ENCODE data around the gene TRIM66.
"Not testable (repeated sequence)": the region's sequence is repeated elsewhere in the genome, so short reads cannot be mapped to it uniquely, and the experiment has no call there.

Gene TRIM66

DNA sequence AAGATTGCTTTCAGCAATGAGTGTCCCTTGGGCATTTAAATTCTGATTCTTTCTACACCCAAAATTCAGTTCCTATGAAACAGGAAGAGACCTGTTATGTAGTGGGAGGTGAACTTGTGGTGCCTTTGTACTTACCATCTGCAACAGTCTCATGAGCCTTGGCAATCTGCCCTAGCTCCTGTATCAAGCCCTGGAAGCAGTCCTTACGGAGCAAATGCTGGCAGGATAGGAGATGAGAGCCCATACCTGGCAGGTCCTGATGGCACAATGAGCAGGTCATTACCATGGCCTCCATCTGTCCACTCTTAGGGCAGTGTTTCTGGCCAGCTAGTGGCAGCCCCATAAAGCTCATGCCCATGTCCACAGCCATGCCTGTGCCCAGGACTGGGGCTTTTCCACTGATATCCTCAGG is 10.8 kb downstream of the TRIM66 start:
- DNase-seq (ENCODE audit: insufficient read length, low spot score) (peak; percentile 49), FAIRE-seq (no peak)
- TF ChIP-seq POLR2A (IDR thresholded peaks at IDR 0.05; ENCODE audit: low read depth, low read length): no peak

DNA sequence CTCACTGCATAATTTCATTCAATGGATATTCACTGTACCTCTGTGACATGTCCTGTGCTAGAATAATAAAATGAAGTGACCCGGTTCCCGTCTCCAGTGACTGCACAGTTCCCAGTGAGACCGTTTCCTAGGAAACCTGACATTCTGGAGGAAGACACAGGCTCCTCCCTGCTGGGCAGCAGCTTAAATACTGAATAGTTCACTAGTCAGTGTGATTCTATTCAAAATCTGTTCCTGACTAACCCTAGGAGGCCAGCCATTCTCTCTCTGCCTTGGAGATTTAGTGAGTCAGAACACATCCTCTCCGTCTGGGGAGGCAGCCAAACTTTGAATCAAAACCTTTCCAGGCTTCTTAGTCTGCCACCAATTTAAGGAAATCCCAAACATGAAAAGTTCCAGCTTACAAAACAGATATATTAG is 11.3 kb downstream of the TRIM66 start:
- peak; percentile 82 for DNase-seq (ENCODE audit: insufficient read length, low spot score)
- peak; percentile 98 for FAIRE-seq
- no peak for TF ChIP-seq POLR2A (IDR thresholded peaks at IDR 0.05; ENCODE audit: low read depth, low read length)

DNA sequence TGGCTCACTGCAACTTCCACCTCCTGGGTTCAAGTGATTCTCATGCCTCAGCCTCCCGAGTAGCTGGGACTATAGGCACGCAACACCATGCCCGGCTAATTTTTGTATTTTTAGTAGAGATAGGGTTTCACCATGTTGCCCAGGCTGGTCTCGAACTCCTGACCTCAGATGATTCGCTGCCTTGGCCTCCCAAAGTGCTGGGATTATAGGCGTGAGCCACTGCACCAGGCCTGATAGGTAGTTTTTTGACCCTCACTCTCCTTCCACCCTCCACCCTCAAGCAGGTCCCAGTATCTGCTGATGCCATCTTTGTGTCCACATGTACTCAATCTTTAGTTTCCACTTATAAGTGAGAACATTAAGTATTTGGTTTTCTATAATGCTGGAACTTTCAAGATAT is 12.4 kb downstream of the TRIM66 start:
- DNase-seq (ENCODE audit: insufficient read length, low spot score); FAIRE-seq: not testable (repeated sequence)

DNA sequence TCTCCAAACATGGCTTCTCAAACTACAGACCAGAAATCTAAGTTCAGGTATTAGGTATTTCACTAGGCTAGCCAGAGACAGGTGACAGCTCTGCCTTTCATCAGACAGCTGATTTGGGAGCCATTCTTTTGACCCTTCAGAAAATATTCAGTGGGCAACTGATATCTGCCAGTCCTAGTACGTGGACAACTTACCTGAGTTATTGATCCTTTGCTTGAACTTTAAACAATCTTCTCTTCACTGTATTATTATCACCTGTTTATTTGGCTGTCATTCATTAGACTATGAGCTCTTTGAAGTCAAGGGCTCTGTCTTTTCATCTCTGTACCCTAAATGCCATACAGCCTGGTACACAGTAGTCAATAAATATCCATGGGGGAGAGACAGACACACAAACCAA is 17.2 kb downstream of the TRIM66 start:
- TF ChIP-seq POLR2A (IDR thresholded peaks at IDR 0.05; ENCODE audit: low read depth, low read length): no peak
- FAIRE-seq (no peak), DNase-seq (ENCODE audit: insufficient read length, low spot score) (no peak)

DNA sequence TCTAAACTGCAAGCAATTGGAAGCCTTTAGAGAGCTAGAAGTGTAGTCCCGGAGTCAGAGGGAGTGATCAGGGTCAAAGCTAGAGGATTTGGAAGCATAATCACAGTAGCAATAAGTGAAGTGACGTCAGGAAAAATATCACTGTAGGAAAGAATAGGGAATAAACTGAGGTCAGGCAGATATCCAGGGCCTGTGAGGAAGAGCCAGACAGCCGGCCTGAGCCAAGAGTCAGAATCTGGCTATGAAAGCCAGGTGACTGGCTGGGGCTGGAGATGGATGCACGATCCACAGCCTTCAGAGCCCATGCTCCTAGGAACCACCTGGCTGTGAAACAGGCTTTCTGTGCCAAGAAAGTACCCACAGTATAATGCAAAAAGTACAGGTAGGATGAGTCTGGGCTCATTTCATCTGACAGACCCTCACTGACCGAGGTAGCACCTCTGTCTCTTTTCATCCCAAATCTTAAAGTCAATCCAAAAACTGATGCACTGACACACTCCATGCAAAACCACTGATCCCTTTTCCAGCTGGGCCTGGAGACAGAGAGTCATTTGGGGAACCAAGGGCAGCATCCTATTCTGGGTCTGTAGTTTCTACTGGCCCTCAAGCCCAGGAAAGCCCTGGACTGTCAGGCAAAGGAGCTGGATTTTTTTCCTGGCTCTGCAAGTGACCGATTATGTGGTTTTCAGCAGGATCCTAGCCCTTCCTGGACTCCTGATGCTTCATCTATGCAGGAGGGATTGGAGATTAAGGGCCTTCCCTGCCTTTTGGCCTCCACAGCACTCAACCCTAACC is 21.3 kb downstream of the TRIM66 start:
- FAIRE-seq: no peak
- DNase-seq (ENCODE audit: insufficient read length, low spot score): no peak
- no peak for TF ChIP-seq POLR2A (IDR thresholded peaks at IDR 0.05; ENCODE audit: low read depth, low read length)

GRCh38 chr11:8658321-8659057 is 24.0 kb downstream of the TRIM66 start:
- DNase-seq (ENCODE audit: insufficient read length, low spot score) (no peak), FAIRE-seq (no peak)
- no peak for TF ChIP-seq POLR2A (IDR thresholded peaks at IDR 0.05; ENCODE audit: low read depth, low read length)

DNA sequence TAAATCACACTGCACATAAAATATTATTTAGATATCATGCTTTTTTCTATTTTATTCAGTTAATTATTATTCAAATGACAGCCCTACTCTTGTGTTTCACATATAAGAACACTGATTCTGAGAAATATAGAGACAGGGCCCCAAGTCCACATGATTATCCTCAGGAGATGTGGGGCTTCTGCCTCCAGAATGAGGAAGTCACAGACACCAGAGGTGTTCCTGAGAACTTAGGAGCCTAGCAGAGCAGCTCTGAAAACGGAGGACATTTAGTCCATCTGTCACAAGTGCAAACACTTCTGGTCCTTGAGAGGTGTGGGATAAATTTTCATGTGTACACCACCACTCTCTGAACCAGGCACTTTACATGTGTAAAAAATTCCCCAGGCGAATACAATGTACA is 26.2 kb downstream of the TRIM66 start:
- DNase-seq (ENCODE audit: insufficient read length, low spot score): no peak

DNA sequence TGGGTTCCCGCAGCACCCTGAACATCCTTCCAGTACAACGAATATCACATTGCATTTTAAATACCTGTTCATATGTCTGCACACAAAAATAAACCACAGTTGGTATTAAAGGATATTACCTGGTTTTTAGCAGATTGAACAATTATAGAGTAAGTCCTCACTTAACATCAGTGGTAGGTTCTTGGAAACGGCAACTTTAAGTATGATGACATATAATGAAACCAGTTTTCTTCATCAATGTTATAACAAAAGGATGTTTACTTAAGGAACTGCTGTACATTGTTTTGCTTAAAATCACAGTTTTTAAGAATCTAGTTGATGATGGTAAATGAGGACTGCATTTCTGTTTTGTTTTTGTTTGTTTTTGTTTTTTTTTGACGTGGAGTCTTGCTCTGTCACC is 28.0 kb downstream of the TRIM66 start:
- no peak for DNase-seq (ENCODE audit: insufficient read length, low spot score)
- TF ChIP-seq POLR2A (IDR thresholded peaks at IDR 0.05; ENCODE audit: low read depth, low read length): no peak
- no peak for FAIRE-seq

More for the DNA sequence above, 26.2 kb downstream of the TRIM66 start:
- TF ChIP-seq POLR2A (IDR thresholded peaks at IDR 0.05; ENCODE audit: low read depth, low read length): no peak
- no peak for FAIRE-seq

DNA sequence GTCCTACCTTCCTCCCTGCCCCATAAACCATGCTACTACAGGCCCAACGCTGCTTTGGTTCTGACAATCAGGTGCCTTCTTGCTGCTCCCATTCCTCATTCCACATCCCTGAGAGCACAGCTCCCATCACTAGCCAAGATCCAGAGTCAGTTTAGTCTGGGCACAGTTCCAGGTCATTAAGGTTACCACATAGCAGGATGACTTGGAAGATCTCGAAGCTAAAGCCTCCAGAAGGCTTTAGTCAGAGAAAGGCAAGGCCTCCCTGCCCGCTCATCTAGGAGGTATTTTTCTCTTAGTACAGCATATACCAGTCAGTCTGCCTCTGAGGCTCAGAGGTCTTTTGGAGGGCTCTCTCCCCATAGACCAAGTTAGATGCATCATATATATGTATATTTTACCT is 30.3 kb downstream of the TRIM66 start:
- FAIRE-seq (peak; percentile 89), DNase-seq (ENCODE audit: insufficient read length, low spot score) (peak; percentile 65)
- TF ChIP-seq POLR2A (IDR thresholded peaks at IDR 0.05; ENCODE audit: low read depth, low read length): no peak

DNA sequence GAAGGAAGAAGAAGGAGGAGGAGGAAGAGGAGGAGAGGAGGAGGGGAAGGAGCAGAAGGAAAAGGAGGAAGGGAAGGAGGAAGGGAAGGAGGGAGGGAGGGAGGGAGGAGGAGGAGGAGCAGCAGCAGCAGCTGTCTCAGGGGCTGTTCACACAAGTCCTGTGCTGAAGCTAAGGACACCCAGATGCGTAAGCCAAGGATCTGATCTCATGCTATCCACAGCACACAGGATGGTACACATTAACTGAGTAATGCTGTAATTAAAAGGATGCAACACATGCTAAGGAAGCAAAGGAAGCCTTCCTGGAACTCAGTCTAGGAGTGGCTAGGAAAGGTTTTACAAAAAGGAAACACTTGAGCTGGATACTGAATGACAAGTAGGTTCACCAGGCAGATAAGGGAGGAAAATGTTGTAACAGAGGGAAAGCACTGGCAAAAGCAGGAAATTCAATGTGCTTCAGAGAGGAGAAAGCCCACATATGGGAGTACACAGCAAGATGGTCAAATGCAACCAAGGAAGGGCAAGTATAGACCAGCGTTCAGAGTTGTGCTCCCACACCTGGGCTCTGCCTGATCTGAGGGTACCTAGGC is 32.0 kb downstream of the TRIM66 start:
- no peak for DNase-seq (ENCODE audit: insufficient read length, low spot score)
- FAIRE-seq: no peak
- no peak for TF ChIP-seq POLR2A (IDR thresholded peaks at IDR 0.05; ENCODE audit: low read depth, low read length)

GRCh38 chr11:8649361-8649760 is 33.1 kb downstream of the TRIM66 start:
- FAIRE-seq (peak; percentile 60), DNase-seq (ENCODE audit: insufficient read length, low spot score) (peak; percentile 88)
- no peak for TF ChIP-seq POLR2A (IDR thresholded peaks at IDR 0.05; ENCODE audit: low read depth, low read length)

DNA sequence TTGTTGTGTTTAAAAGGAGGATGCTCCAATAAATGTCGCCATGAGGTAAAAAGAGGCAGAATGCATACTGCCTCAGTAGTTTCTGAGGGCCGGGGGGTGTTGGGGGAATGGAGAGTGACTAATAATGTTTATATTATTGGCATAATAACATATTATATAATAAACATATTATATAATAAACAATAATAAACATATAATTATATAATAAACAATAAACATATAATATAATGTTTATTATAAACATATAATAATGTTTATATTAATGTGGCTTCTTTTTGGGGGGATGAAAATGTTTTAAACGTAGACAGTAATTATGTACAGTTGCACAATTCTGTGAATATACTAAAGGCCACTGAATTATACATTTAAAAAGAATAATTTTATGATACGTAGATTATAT is 35.6 kb downstream of the TRIM66 start:
- DNase-seq (ENCODE audit: insufficient read length, low spot score) (no peak), FAIRE-seq (no peak)
- no peak for TF ChIP-seq POLR2A (IDR thresholded peaks at IDR 0.05; ENCODE audit: low read depth, low read length)

GRCh38 chr11:8642196-8642841 is 40.1 kb downstream of the TRIM66 start:
- no peak for TF ChIP-seq POLR2A (IDR thresholded peaks at IDR 0.05; ENCODE audit: low read depth, low read length)
- no peak for DNase-seq (ENCODE audit: insufficient read length, low spot score)
- no peak for FAIRE-seq

DNA sequence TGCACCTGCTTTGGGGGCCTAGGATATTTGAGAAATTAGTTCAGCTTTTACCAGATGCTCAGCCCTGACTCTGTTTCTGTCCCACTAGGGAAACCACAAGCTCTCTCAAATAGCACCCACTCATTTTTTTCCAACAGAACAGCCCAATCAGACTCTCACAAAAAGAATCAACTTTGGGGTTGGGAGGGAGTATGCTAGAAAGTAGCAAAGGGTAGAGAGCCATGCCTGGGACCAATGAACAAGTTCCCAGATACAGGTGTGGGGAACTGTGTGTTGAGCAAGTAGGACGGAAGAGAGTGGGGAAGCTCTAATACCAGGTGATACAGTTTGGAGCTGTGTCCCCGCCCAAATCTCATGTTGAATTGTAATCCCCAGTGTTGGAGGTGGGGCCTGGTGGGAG is 41.1 kb downstream of the TRIM66 start:
- no peak for TF ChIP-seq POLR2A (IDR thresholded peaks at IDR 0.05; ENCODE audit: low read depth, low read length)
- DNase-seq (ENCODE audit: insufficient read length, low spot score) (no peak), FAIRE-seq (no peak)

Data from H54 (cell line).